ENCODE data around the gene PACS2.

Gene PACS2

DNA sequence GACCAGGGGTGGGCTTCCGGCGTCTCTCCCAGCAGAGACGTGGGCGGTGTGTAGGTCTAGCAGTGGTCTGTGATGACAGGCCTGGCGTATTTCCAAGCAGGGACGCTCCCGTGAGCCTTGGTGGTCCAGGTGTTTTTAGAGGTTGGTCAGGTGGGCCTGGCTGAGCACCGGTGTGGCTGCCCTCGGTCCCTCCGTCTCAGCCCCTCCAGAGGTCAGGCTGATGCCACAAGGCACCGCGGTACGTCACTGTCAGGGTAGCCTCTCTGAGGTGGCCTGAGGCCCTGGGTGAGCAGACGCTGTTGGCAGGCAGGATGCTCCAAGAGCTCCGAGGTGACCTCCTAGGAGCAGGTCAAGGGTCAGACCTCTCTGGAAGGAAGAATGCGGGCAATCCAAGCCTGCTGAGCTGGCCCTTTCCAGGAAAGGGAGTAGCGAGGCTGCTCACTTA lies 118.6 kb downstream of the PACS2 start:
- Histone ChIP-seq H3K36me3 (peaks cover 15% of the 10 kb centered on the region; the same call in 1 of the 2 replicates), H3K9me3 (ENCODE audit: severe bottlenecking) (peaks cover 5% of the 10 kb centered on the region), H3K27ac (no peak overlapping the region), H3K4me3 (ENCODE audit: low read depth, low read length) (no peak overlapping the region), H3K27me3 (ENCODE audit: insufficient read depth, low read depth, severe bottlenecking) (no peaks in the 10 kb centered on the region)
- DNase-seq, result no peak
- TF ChIP-seq CTCF (IDR thresholded peaks at IDR 0.05; ENCODE audit: low read depth, low read length), result no peak

- TF ChIP-seq CTCF (IDR thresholded peaks at IDR 0.05; ENCODE audit: low read depth, low read length), result no peak
These were observed 121.9 kb downstream of the PACS2 start for GRCh38 chr14:105436402-105436801.

GRCh38 chr14:105436891-105437722 lies 122.6 kb downstream of the PACS2 start:
- Histone ChIP-seq H3K4me3 (ENCODE audit: low read depth, low read length) (no peak overlapping the region), H3K36me3 (peaks cover 2% of the 10 kb centered on the region; the same call in 1 of the 2 replicates), H3K27me3 (ENCODE audit: insufficient read depth, low read depth, severe bottlenecking) (no peaks in the 10 kb centered on the region), H3K27ac (no peak overlapping the region), H3K9me3 (ENCODE audit: severe bottlenecking) (no peaks in the 10 kb centered on the region)
- DNase-seq, result no peak
- TF ChIP-seq CTCF (IDR thresholded peaks at IDR 0.05; ENCODE audit: low read depth, low read length), result no peak

More at GRCh38 chr14:105436402-105436801, 121.9 kb downstream of the PACS2 start:
- Histone ChIP-seq H3K27me3 (ENCODE audit: insufficient read depth, low read depth, severe bottlenecking) (no peaks in the 10 kb centered on the region), H3K4me3 (ENCODE audit: low read depth, low read length) (no peak overlapping the region), H3K9me3 (ENCODE audit: severe bottlenecking) (no peaks in the 10 kb centered on the region), H3K27ac (no peak overlapping the region), H3K36me3 (peaks cover 2% of the 10 kb centered on the region; the same call in 1 of the 2 replicates)
- no peak for DNase-seq

GRCh38 chr14:105437723-105438500 lies 123.4 kb downstream of the PACS2 start:
- no peak for TF ChIP-seq CTCF (IDR thresholded peaks at IDR 0.05; ENCODE audit: low read depth, low read length)
- Histone ChIP-seq H3K36me3 (peaks cover 2% of the 10 kb centered on the region; the same call in 1 of the 2 replicates), H3K27ac (no peak overlapping the region), H3K4me3 (ENCODE audit: low read depth, low read length) (no peak overlapping the region), H3K27me3 (ENCODE audit: insufficient read depth, low read depth, severe bottlenecking) (no peaks in the 10 kb centered on the region), H3K9me3 (ENCODE audit: severe bottlenecking) (no peaks in the 10 kb centered on the region)
- no peak for DNase-seq

DNA sequence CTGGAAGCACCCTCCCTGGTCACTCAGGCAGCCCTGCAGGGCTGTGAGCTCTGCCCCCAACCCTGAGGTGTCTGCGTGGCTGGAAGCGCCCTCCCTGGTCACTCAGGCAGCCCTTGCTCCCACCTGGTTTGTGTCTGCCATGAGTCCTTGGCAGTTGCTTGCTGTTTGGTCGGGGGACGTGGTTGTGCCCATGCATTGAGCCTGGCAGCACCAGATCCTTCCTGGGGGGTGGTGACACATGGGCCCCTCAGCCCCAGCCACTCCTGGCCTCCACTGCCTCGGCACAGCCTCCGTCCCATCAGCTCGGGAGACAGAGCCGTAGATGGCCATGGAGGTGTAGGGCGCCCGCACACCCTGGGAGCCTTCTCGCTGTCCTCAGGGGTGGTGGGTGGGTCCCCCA lies 124.6 kb downstream of the PACS2 start:
- no peaks in the 10 kb centered on the region for H3K9me3 ChIP-seq (ENCODE audit: severe bottlenecking)
- no peak overlapping the region for H3K4me3 ChIP-seq (ENCODE audit: low read depth, low read length)
- H3K36me3 ChIP-seq, result peaks cover 6% of the 10 kb centered on the region; the same call in 1 of the 2 replicates
- TF ChIP-seq CTCF (IDR thresholded peaks at IDR 0.05; ENCODE audit: low read depth, low read length), result no peak
- no peaks in the 10 kb centered on the region for H3K27me3 ChIP-seq (ENCODE audit: insufficient read depth, low read depth, severe bottlenecking)
- no peak for DNase-seq
- H3K27ac ChIP-seq, result no peak overlapping the region
